CD4-positive, alpha-beta T cell (primary cell): ENCODE data around the gene SEC31B. TPM values are rescaled to one million over a fixed set of nuclear protein-coding genes. Genes with fewer than 3 reads are reported as not detected.

Experiments used
- ATAC-seq: fragments of 200-7000 bp; cut with Tn5 transposase; one replicate; pipeline ENCODE4 v1.10.0; 2022; ENCODE audit warnings: mild to moderate bottlenecking; ENCODE audit not compliant: poor library complexity
- CTCF ChIA-PET: fragments of 350-600 bp; sonication (Branson Sonifier 250); formaldehyde crosslinking; loops from one replicate; lab custom pipeline; 2021; ENCODE audit warnings: antibody characterized with exemption, inconsistent platforms; lab: Charles Lee
- POLR2A ChIA-PET: fragments of 350-600 bp; sonication (Branson Sonifier 250); formaldehyde crosslinking; loops from one replicate; lab custom pipeline; 2021; ENCODE audit warnings: antibody characterized with exemption, inconsistent platforms; lab: Charles Lee
- DNase-seq, 14 experiments: peaks; one replicate each; pipeline ENCODE4 v3.0.0-alpha.2; 2013 to 2020; ENCODE audit warnings: mixed read lengths in 2 of 14
- H3K27ac ChIP-seq, 2 donors: one replicate each; pipeline versions ENCODE4 v1.5.1 to v1.7.0; 2013; ENCODE audit warnings: low read length in 2 of 2, low read depth in 1 of 2, mild to moderate bottlenecking in 1 of 2
- H3K27me3 ChIP-seq, 2 experiments: 1 replicate in 1 of 2; 2 replicates in 1 of 2; pipeline versions ENCODE4 v1.6.1 to v1.7.0; 2013; ENCODE audit warnings: low read length in 2 of 2, control low read depth in 1 of 2, mild to moderate bottlenecking in 1 of 2, moderate library complexity in 1 of 2; ENCODE audit not compliant: insufficient read depth in 2 of 2, control insufficient read depth in 1 of 2
- H3K36me3 ChIP-seq: one replicate; pipeline ENCODE4 v1.6.1; 2013; ENCODE audit warnings: low read length, control low read depth; ENCODE audit not compliant: insufficient read depth
- H3K4me1 ChIP-seq: one replicate; pipeline ENCODE4 v1.6.1; 2013; ENCODE audit warnings: low read length, control low read depth; ENCODE audit not compliant: insufficient read depth
- H3K4me3 ChIP-seq: one replicate; pipeline ENCODE4 v1.5.1; 2013; ENCODE audit warnings: mild to moderate bottlenecking, low read length, moderate library complexity
- H3K9me3 ChIP-seq, 2 experiments: 1 replicate in 1 of 2; 2 replicates in 1 of 2; pipeline versions ENCODE4 v1.6.1 to v1.7.0; 2013; ENCODE audit warnings: low read length in 2 of 2, mild to moderate bottlenecking in 2 of 2, control low read depth in 1 of 2, moderate library complexity in 1 of 2; ENCODE audit not compliant: control insufficient read depth in 1 of 2, insufficient read depth in 1 of 2
- H3K27ac Mint-ChIP-seq: one replicate; pipeline ENCODE4 v1.8.0; 2020; ENCODE audit warnings: mixed read lengths
- H3K27me3 Mint-ChIP-seq: one replicate; pipeline ENCODE4 v1.8.0; 2021; ENCODE audit warnings: mixed read lengths
- H3K36me3 Mint-ChIP-seq: one replicate; pipeline ENCODE4 v1.8.0; 2021; ENCODE audit warnings: low read depth, mixed read lengths
- H3K4me1 Mint-ChIP-seq: one replicate; pipeline ENCODE4 v1.8.0; 2021; ENCODE audit warnings: low read depth, mixed read lengths
- H3K4me3 Mint-ChIP-seq: one replicate; pipeline ENCODE4 v1.8.0; 2020; ENCODE audit warnings: mild to moderate bottlenecking, mixed read lengths
- H3K9me3 Mint-ChIP-seq: one replicate; pipeline ENCODE4 v1.8.0; 2020; ENCODE audit warnings: mixed read lengths
- intact Hi-C, 2 experiments: fragments of 100-400 bp; cut with DNase I in 1 of 2; cut with micrococcal nuclease in 1 of 2; formaldehyde crosslinking; loops; one replicate each; pipeline versions ENCODE4 v1.15.1 to v1.9.0; 2023 to 2025; cut with DNase I, micrococcal nuclease
- total RNA-seq, 174 experiments: library from RNA in 2 of 174; stranded (reverse) in 2 of 174; gene quantifications; one replicate each; pipeline ENCODE4 v1.2.3 and lab custom pipeline; 2021 to 2026
- TF ChIP-seq, protein P1 (sequence below): fragments of 200-600 bp; IDR thresholded peaks from one replicate; pipeline ENCODE4 v1.8.0; 2022; ENCODE audit warnings: antibody characterized with exemption, mild to moderate bottlenecking

SEC31B gene
- total RNA-seq, 2 experiments from 2014 or later = 49.2 to 52.1 TPM

- H3K27ac Mint-ChIP-seq = peak overlapping the region; percentile 29
- ATAC-seq (peak; percentile 80), DNase-seq (peak; percentile 38 to 76 (median 52))
- H3K4me1 ChIP-seq = peaks cover 12% of the 10 kb centered on the region
- ChIA-PET POLR2A (interaction anchor here (0.6 to 2.0 kb wide), 8 partner anchors 9 to 80 kb away, joined by 3 to 25 read pairs (median 4); partner anchors contain the start of genes HIF1AN and NDUFB8), CTCF (interaction anchor here (0.6 to 2.4 kb wide), 18 partner anchors 9 to 189 kb away, joined by 3 to 45 read pairs (median 4); partner anchors contain the start of genes HIF1AN, NDUFB8 and PKD2L1)
- H3K27me3 Mint-ChIP-seq = no peaks in the 10 kb centered on the region
- H3K27me3 ChIP-seq = no peaks in the 10 kb centered on the region
- peaks cover 32% of the 10 kb centered on the region for H3K36me3 ChIP-seq
- H3K27ac ChIP-seq = no peak overlapping the region
- no peak overlapping the region for H3K4me3 Mint-ChIP-seq
- TF ChIP-seq, protein P1, sequence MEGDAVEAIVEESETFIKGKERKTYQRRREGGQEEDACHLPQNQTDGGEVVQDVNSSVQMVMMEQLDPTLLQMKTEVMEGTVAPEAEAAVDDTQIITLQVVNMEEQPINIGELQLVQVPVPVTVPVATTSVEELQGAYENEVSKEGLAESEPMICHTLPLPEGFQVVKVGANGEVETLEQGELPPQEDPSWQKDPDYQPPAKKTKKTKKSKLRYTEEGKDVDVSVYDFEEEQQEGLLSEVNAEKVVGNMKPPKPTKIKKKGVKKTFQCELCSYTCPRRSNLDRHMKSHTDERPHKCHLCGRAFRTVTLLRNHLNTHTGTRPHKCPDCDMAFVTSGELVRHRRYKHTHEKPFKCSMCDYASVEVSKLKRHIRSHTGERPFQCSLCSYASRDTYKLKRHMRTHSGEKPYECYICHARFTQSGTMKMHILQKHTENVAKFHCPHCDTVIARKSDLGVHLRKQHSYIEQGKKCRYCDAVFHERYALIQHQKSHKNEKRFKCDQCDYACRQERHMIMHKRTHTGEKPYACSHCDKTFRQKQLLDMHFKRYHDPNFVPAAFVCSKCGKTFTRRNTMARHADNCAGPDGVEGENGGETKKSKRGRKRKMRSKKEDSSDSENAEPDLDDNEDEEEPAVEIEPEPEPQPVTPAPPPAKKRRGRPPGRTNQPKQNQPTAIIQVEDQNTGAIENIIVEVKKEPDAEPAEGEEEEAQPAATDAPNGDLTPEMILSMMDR = peak; percentile 88
- H3K36me3 Mint-ChIP-seq = peaks cover 50% of the 10 kb centered on the region
- intact Hi-C loops = loop anchor here (1.0 to 2.0 kb wide), 4 partner anchors 10 to 84 kb away; no protein-coding TSS in a partner anchor
- H3K4me3 ChIP-seq = no peak overlapping the region
- H3K9me3 Mint-ChIP-seq = no peaks in the 10 kb centered on the region
- H3K9me3 ChIP-seq = no peaks in the 10 kb centered on the region
- peaks cover 16% of the 10 kb centered on the region for H3K4me1 Mint-ChIP-seq
These were observed 860 bp downstream of the SEC31B start for GRCh38 chr10:100518761-100519241.

DNA sequence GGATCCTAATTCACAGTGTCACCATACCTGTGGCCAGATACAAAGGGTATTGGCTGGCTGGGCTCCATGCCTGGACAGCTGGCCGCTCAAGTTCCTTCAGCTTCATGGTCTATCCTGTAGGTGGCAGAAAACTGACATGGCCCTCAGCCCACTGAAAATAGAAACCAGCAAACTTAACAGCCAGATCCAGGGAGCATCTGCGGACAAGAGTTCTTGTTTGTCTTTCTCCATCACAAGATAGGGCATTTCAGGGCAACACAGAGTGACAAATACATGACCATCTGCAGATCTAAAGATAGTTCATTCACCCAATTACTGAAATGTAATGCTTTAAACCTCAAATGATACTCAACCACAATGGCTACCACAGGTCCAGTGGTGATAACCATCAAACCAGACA is 2.8 kb downstream of the SEC31B start:
- H3K36me3 Mint-ChIP-seq = peaks cover 42% of the 10 kb centered on the region
- ChIA-PET CTCF (interaction anchor here (1.0 kb wide), 1 partner anchor 35 kb away, joined by 4 read pairs; no protein-coding TSS in a partner anchor), POLR2A (interaction anchor here (1.0 kb wide), 1 partner anchor 19 kb away, joined by 5 read pairs; the partner anchor contains the start of gene HIF1AN)
- no peak for ATAC-seq
- Histone ChIP-seq H3K27me3 (no peaks in the 10 kb centered on the region), H3K27ac (no peak overlapping the region), H3K4me1 (peaks cover 15% of the 10 kb centered on the region), H3K9me3 (no peaks in the 10 kb centered on the region), H3K36me3 (peaks cover 19% of the 10 kb centered on the region), H3K4me3 (no peak overlapping the region)
- TF ChIP-seq, protein P1 = no peak
- DNase-seq = no peak
- no peaks in the 10 kb centered on the region for H3K27me3 Mint-ChIP-seq
- no peak overlapping the region for H3K4me3 Mint-ChIP-seq
- no peak overlapping the region for H3K27ac Mint-ChIP-seq
- H3K9me3 Mint-ChIP-seq = no peaks in the 10 kb centered on the region
- intact Hi-C loops = no loop called here
- H3K4me1 Mint-ChIP-seq = peaks cover 29% of the 10 kb centered on the region

GRCh38 chr10:100515612-100516011 is 4.0 kb downstream of the SEC31B start:
- TF ChIP-seq, protein P1 = no peak
- ATAC-seq (no peak), DNase-seq (no peak)
- ChIA-PET POLR2A (no interaction called here), CTCF (interaction anchor here (1.1 to 1.5 kb wide), 2 partner anchors 20 to 173 kb away, joined by 3 to 5 read pairs; partner anchors contain the start of gene HIF1AN)
- Mint-ChIP-seq H3K4me3 (no peak overlapping the region), H3K36me3 (peaks cover 44% of the 10 kb centered on the region), H3K9me3 (no peaks in the 10 kb centered on the region), H3K27ac (no peak overlapping the region), H3K4me1 (peaks cover 41% of the 10 kb centered on the region), H3K27me3 (no peaks in the 10 kb centered on the region)
- no peaks in the 10 kb centered on the region for H3K27me3 ChIP-seq
- peaks cover 27% of the 10 kb centered on the region for H3K4me1 ChIP-seq
- no peaks in the 10 kb centered on the region for H3K9me3 ChIP-seq
- no peak overlapping the region for H3K27ac ChIP-seq
- H3K4me3 ChIP-seq = no peak overlapping the region
- peaks cover 19% of the 10 kb centered on the region for H3K36me3 ChIP-seq
- intact Hi-C loops = no loop called here
